ENCODE measurements around the gene NEK7. TPM values are rescaled to one million over a fixed set of nuclear protein-coding genes. Genes with fewer than 3 reads are reported as not detected.

Gene NEK7
- total RNA-seq, 4 donors from 2014 or later, result 123 to 219 (median 141) TPM

- Histone ChIP-seq H3K27me3 (no peaks in the 10 kb centered on the region), H3K9me3 (no peaks in the 10 kb centered on the region), H3K4me3 (no peak overlapping the region), H3K36me3 (no peaks in the 10 kb centered on the region), H3K4me1 (peaks cover 0 to 24% (median 6%) of the 10 kb centered on the region in 4 donors), H3K27ac (no peak overlapping the region)
- peak in 1 of 2 donors; percentile 70 for DNase-seq (ENCODE audit: low spot score in 2 of 2)
- TF ChIP-seq CTCF (IDR thresholded peaks at IDR 0.05), result no peak
- no peak for TF ChIP-seq POLR2A (IDR thresholded peaks at IDR 0.05)
- TF ChIP-seq EP300 (IDR thresholded peaks at IDR 0.05), result peak in 1 of 2 donors; percentile 51
Observed at GRCh38 chr1:198153103-198153502, 3.7 kb upstream of the NEK7 start.

DNA sequence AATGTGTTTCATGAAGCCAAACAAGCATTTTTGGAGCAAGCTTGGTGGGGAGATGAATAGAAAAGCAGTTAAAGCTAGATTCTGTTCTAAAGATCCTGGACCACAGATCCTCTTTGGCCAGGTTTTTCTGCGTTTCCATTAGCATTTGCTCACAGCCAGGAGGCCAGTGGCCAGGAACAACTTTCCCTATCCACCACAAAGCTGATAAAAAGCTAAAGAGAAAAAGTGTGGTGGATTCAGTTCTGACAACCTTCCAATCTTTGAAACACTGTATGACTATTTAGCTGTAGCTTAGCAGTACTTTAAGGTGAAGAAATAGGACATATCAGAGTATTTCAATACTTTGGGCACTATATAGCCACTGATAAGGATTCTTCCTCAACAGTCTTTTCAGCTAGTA lies 3.0 kb upstream of the NEK7 start:
- whole genome bisulfite sequencing, 2 donors, result 42 to 72% methylated on average over 1 of the region's 1 CpG
- no peaks in the 10 kb centered on the region for H3K27me3 ChIP-seq
- H3K4me3 ChIP-seq, result no peak overlapping the region
- no peak for DNase-seq (ENCODE audit: low spot score in 2 of 2)
- TF ChIP-seq EP300 (IDR thresholded peaks at IDR 0.05), result no peak
- TF ChIP-seq POLR2A (IDR thresholded peaks at IDR 0.05), result no peak
- TF ChIP-seq CTCF (IDR thresholded peaks at IDR 0.05), result no peak
- H3K36me3 ChIP-seq, result no peaks in the 10 kb centered on the region
- peaks cover 0 to 29% (median 8%) of the 10 kb centered on the region in 4 donors for H3K4me1 ChIP-seq
- H3K27ac ChIP-seq, result no peak overlapping the region
- no peaks in the 10 kb centered on the region for H3K9me3 ChIP-seq

GRCh38 chr1:198155253-198155652 lies 1.5 kb upstream of the NEK7 start:
- WGBS, 2 donors, result 30 to 39% methylated on average over 5 of the region's 5 CpGs
- H3K27ac ChIP-seq, result no peak overlapping the region
- TF ChIP-seq EP300 (IDR thresholded peaks at IDR 0.05), result no peak
- no peak for TF ChIP-seq CTCF (IDR thresholded peaks at IDR 0.05)
- no peak for TF ChIP-seq POLR2A (IDR thresholded peaks at IDR 0.05)

GRCh38 chr1:198156111-198156744 lies 570 bp upstream of the NEK7 start:
- Histone ChIP-seq H3K9me3 (no peaks in the 10 kb centered on the region), H3K27me3 (no peaks in the 10 kb centered on the region), H3K4me3 (peak overlapping the region; percentile 73 to 99 (median 90)), H3K36me3 (no peaks in the 10 kb centered on the region), H3K27ac (peak overlapping the region; percentile 94 to 100 (median 100)), H3K4me1 (peaks cover 0 to 48% (median 22%) of the 10 kb centered on the region in 4 donors)
- WGBS, 2 donors, result 2 to 4% methylated on average over 13 of the region's 13 CpGs
- peak; percentile 33 to 70 for DNase-seq (ENCODE audit: low spot score in 2 of 2)
- TF ChIP-seq POLR2A (IDR thresholded peaks at IDR 0.05) (no peak), CTCF (IDR thresholded peaks at IDR 0.05) (peak; percentile 51 to 76 (median 63))

More at GRCh38 chr1:198155253-198155652, 1.5 kb upstream of the NEK7 start:
- H3K4me1 ChIP-seq, result peaks cover 0 to 38% (median 17%) of the 10 kb centered on the region in 4 donors
- H3K4me3 ChIP-seq, result no peak overlapping the region
- no peaks in the 10 kb centered on the region for H3K36me3 ChIP-seq
- H3K27me3 ChIP-seq, result no peaks in the 10 kb centered on the region
- no peaks in the 10 kb centered on the region for H3K9me3 ChIP-seq
- no peak for DNase-seq (ENCODE audit: low spot score in 2 of 2)

DNA sequence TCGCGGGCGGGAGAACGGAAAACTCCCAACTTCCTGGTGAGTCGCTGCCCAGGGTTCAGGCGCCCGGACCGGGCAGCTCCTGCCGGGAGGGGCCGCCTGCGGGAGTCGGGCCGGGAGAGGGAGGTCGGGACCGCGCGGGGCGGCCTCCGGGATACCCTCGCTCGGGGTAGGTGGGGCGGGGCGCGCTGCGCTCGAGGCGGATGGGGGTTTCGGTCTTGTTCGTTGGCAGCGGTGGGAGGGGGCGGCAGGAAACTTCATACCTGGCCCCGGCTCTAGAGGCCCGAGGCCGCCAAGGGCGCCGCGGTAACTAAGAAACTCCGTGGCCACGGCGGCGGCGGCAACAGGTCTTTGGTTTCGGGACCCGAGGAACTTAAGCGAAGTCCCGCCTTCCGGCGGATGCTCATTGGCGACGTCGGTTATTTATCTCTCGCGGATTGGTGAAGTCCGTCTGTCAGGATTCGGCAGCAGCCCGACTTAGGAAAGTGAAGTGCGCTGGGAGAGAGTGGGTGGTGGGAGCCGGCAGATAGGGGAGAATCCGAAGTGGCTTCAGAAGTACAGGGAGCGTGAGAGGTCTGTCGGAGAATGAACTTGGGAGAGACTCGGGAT lies 546 bp downstream of the NEK7 start:
- peak; percentile 81 to 85 for DNase-seq (ENCODE audit: low spot score in 2 of 2)
- H3K4me1 ChIP-seq, result peaks cover 0 to 58% (median 26%) of the 10 kb centered on the region in 4 donors
- no peaks in the 10 kb centered on the region for H3K36me3 ChIP-seq
- no peaks in the 10 kb centered on the region for H3K9me3 ChIP-seq
- no peaks in the 10 kb centered on the region for H3K27me3 ChIP-seq
- TF ChIP-seq EP300 (IDR thresholded peaks at IDR 0.05) (peak in 1 of 2 donors; percentile 91), POLR2A (IDR thresholded peaks at IDR 0.05) (peak; percentile 75 to 81), CTCF (IDR thresholded peaks at IDR 0.05) (no peak)
- H3K4me3 ChIP-seq, result peak overlapping the region; percentile 73 to 99 (median 90)
- H3K27ac ChIP-seq, result peak overlapping the region; percentile 94 to 100 (median 100)
- 0% methylated on average over 20 to 32 of the region's 62 CpGs for WGBS, 2 donors

Data from tibial nerve (tissue), 4 donors.